K562 (cell line): ENCODE measurements around the gene GJB2. TPM values are rescaled to one million over a fixed set of nuclear protein-coding genes. Genes with fewer than 3 reads are reported as not detected.

Source experiments
- ATAC-seq: fragments of 200-7000 bp; cut with Tn5 transposase; 3 replicates; pipeline ENCODE4 v1.9.1; 2020; ENCODE audit warnings: moderate library complexity
- BruUV-seq: library from RNA; stranded (reverse); fragments of 400-500 nt; replicated peaks from 2 replicates; lab custom pipeline; 2021; lab: Mats Ljungman, UMichigan
- CTCF ChIA-PET: fragments of 300-600 bp; formaldehyde crosslinking; extraction: SDS; loops from one replicate; lab custom pipeline; 2021; ENCODE audit warnings: low intra/inter-chr PET ratio; lab: Yijun Ruan, JAX
- POLR2A ChIA-PET: fragments of 300-600, 350-650 bp; sonication (Branson Sonifier 250); formaldehyde crosslinking; extraction: SDS; loops from one replicate; lab custom pipeline; 2021; ENCODE audit warnings: antibody characterized with exemption, inconsistent platforms; lab: Yijun Ruan, JAX
- DNase-seq, 4 experiments: peaks; one replicate each; pipeline versions ENCODE4 v3.0.0 to v3.0.0-alpha.2; 2011 to 2018; ENCODE audit warnings: low spot score in 3 of 4, mixed read lengths in 3 of 4; ENCODE audit errors: extremely low read depth in 1 of 4
- FAIRE-seq: peaks from 2 replicates; lab custom pipeline; 2011; peaks lifted over from hg19 to GRCh38; lab: Jason Lieb, UNC
- H2AFZ ChIP-seq: 2 replicates; pipeline ENCODE4 v1.6.0; 2011; ENCODE audit warnings: low read depth, low read length, control low read depth, inconsistent platforms
- H3K27ac ChIP-seq: fragments of 200-600 bp; 3 replicates; pipeline ENCODE4 v1.8.0; 2011; ENCODE audit warnings: low read depth, mild to moderate bottlenecking, control low read depth, inconsistent platforms, low read length, moderate library complexity, mixed read lengths; ENCODE audit errors: extremely low read depth
- H3K27me3 ChIP-seq, 2 experiments: fragments of 300-600 bp in 1 of 2; 2 replicates in 1 of 2; 3 replicates in 1 of 2; pipeline versions ENCODE4 v1.6.0 to v1.8.0; 2011; ENCODE audit warnings: inconsistent platforms in 2 of 2, low read length in 2 of 2, mild to moderate bottlenecking in 1 of 2, mixed read lengths in 1 of 2, moderate library complexity in 1 of 2; ENCODE audit not compliant: control insufficient read depth in 2 of 2, insufficient read depth in 2 of 2
- H3K36me3 ChIP-seq: fragments of 300-600 bp; 3 replicates; pipeline ENCODE4 v1.8.0; 2011; ENCODE audit warnings: mild to moderate bottlenecking, low read length, inconsistent platforms; ENCODE audit not compliant: control insufficient read depth, insufficient read depth
- H3K4me1 ChIP-seq, 2 experiments: fragments of 200-600 bp in 1 of 2; replicated peaks in 1 of 2; 2 replicates in 1 of 2; 3 replicates in 1 of 2; pipeline versions ENCODE4 v1.5.1 to v1.8.0; 2011; ENCODE audit warnings: inconsistent platforms in 2 of 2, low read length in 2 of 2, mild to moderate bottlenecking in 1 of 2, mixed read lengths in 1 of 2, moderate library complexity in 1 of 2; ENCODE audit not compliant: control insufficient read depth in 2 of 2, insufficient read depth in 2 of 2
- H3K4me2 ChIP-seq: 2 replicates; pipeline ENCODE4 v1.6.1; 2011; ENCODE audit warnings: low read length, control low read depth, inconsistent platforms, mixed read lengths; ENCODE audit not compliant: insufficient read depth
- H3K4me3 ChIP-seq: fragments of 200-600 bp; sonication (generic), shearing (Covaris generic); 2 replicates; pipeline ENCODE4 v1.5.1; 2016; ENCODE audit warnings: control low read depth, inconsistent platforms
- H3K79me2 ChIP-seq: fragments of 200-600 bp; 3 replicates; pipeline ENCODE4 v1.8.0; 2011; ENCODE audit warnings: low read length, inconsistent platforms; ENCODE audit not compliant: control insufficient read depth, insufficient read depth
- H3K9ac ChIP-seq, 2 experiments: 2 replicates each; pipeline versions ENCODE4 v1.6.0 to v1.6.1; 2011; ENCODE audit warnings: low read depth in 2 of 2, low read length in 2 of 2, control low read depth in 1 of 2, inconsistent platforms in 1 of 2, mild to moderate bottlenecking in 1 of 2, mixed read lengths in 1 of 2; ENCODE audit not compliant: insufficient read depth in 1 of 2
- H3K9me1 ChIP-seq: one replicate; pipeline ENCODE4 v1.6.0; 2011; ENCODE audit warnings: inconsistent platforms, mild to moderate bottlenecking, low read length, moderate library complexity; ENCODE audit not compliant: control insufficient read depth, insufficient read depth
- H3K9me3 ChIP-seq: replicated peaks from 2 replicates; pipeline ENCODE4 v1.5.1; 2011; ENCODE audit warnings: low read depth, low read length, inconsistent platforms; ENCODE audit not compliant: control insufficient read depth, insufficient read depth
- H4K20me1 ChIP-seq: replicated peaks from 2 replicates; pipeline ENCODE4 v1.6.1; 2011; ENCODE audit warnings: low read length, inconsistent platforms, mixed read lengths; ENCODE audit not compliant: control insufficient read depth, insufficient read depth
- HNRNPH1 ChIP-seq: fragments of 200-400 bp; formaldehyde crosslinking; optimal IDR thresholded peaks from 2 replicates; pipeline ENCODE3; 2017; ENCODE audit warnings: low read depth, mild to moderate bottlenecking, low read length, moderate library complexity
- NFIC ChIP-seq: fragments of 450-650 bp; IDR thresholded peaks from 2 replicates; pipeline ENCODE4 v1.6.1; 2017; ENCODE audit warnings: mild to moderate bottlenecking, inconsistent platforms
- ZNF77 ChIP-seq: fragments of 250-450 bp; sonication (Bioruptor Pico); IDR thresholded peaks from 2 replicates; pipeline ENCODE4 v1.5.0; 2020
- WGBS: fragments of 100-300 bp; shearing (Covaris generic); methylation state at CpG from one replicate; pipeline ENCODE4 v1.1.6; 2016; ENCODE audit warnings: low coverage, mixed read lengths; ENCODE audit not compliant: insufficient coverage; ENCODE audit errors: missing lambda C conversion rate; 5-methylcytosine and 5-hydroxymethylcytosine counted together
- in situ Hi-C: fragments of 300-500 bp; cut with MboI; formaldehyde crosslinking; loops from 4 replicates; pipeline ENCODE4 v1.15.0; 2018; ENCODE audit warnings: inconsistent platforms, mixed read lengths
- intact Hi-C: fragments of 100-400 bp; cut with micrococcal nuclease; formaldehyde crosslinking; loops from 2 replicates; pipeline ENCODE4 v1.14.2; 2022
- polyA plus RNA-seq, 8 experiments: library from polyadenylated mRNA; depleted of rRNA in 4 of 8; stranded (reverse) in 5 of 8; unstranded in 3 of 8; fragments of >200 nt; fragmentation: Nextera tagmentation in 2 of 8; fragmentation: Illumina TruSeq in 1 of 8; extraction: Ambion mirVana in 2 of 8; extraction: Trizol in 1 of 8; gene quantifications; 2 replicates each; pipeline versions ENCODE4 v1.2.1 to v1.2.3, GENCODE V29; 2011 to 2014; ENCODE audit warnings: inconsistent platforms in 1 of 8, missing spikeins in 1 of 8
- total RNA-seq, 7 experiments: library from RNA; depleted of rRNA in 6 of 7; stranded (reverse); fragments of >200 nt in 6 of 7; fragmentation: Illumina TruSeq in 2 of 7; extraction: Trizol in 2 of 7; gene quantifications; 2 replicates each; pipeline versions ENCODE4 v1.2.1 to v1.2.3, GENCODE V29; 2011 to 2021; ENCODE audit warnings: low replicate concordance in 1 of 7
- TF ChIP-seq, protein P1 (sequence below): fragments of 450-650 bp; formaldehyde crosslinking; IDR thresholded peaks from 2 replicates; pipeline ENCODE4 v1.4.0; 2022; ENCODE audit warnings: missing genetic modification characterization

Gene GJB2
- total and polyA plus RNA-seq, 9 of the 15 experiments (the other 6 are each of a cell fraction or from before 2014, with no cell fraction given), result not detected

DNA sequence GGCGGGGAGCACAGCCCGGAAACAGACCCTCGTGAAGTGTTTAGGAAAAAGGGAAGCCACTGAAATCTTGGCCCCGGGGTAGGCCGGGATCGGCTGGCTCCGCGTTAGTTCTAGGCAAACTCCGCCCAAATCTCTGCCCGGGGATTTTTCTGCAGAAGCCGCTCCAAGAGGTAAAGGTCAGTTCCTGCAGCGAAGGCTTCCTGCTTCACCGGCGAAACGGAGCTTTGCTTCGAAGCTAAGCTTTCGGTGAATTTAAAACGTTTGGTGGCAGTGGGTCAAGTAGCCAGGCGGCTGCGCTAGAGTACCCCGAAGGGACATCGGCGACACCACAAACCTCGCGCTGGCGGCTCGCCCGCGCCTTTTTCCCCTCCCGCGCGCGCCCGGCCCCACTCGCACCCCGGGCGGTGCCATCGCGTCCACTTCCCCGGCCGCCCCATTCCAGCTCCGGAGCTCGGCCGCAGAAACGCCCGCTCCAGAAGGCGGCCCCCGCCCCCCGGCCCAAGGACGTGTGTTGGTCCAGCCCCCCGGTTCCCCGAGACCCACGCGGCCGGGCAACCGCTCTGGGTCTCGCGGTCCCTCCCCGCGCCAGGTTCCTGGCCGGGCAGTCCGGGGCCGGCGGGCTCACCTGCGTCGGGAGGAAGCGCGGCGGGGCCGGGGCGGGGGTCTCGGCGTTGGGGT, 441 bp downstream of the GJB2 start:
- ATAC-seq, result no peak
- 49% methylated on average over 7 of the region's 73 CpGs for WGBS
- POLR2A ChIA-PET, result no interaction called here

More for the DNA sequence above, 441 bp downstream of the GJB2 start:
- H3K4me1 ChIP-seq, result peaks cover 4% of the 10 kb centered on the region in 2 experiments; a peak in 2 of 5 replicates
- no peaks in the 10 kb centered on the region for H3K36me3 ChIP-seq
- no TSS peak for BruUV-seq
- FAIRE-seq (no peak), DNase-seq (no peak)
- H2AFZ ChIP-seq, result no peak overlapping the region
- peaks cover 4 to 15% of the 10 kb centered on the region in 2 experiments; a peak in 4 of 5 replicates for H3K27me3 ChIP-seq
- no peaks in the 10 kb centered on the region for H4K20me1 ChIP-seq
- H3K79me2 ChIP-seq, result no peaks in the 10 kb centered on the region
- no peaks in the 10 kb centered on the region for H3K9me1 ChIP-seq
- H3K4me3 ChIP-seq, result no peak overlapping the region
- H3K4me2 ChIP-seq, result no peak overlapping the region
- CTCF ChIA-PET, result no interaction called here
- intact Hi-C loops, result no loop called here
- H3K9me3 ChIP-seq, result no peaks in the 10 kb centered on the region
- H3K27ac ChIP-seq, result no peak overlapping the region
- no peak overlapping the region for H3K9ac ChIP-seq
- in situ Hi-C loops, result no loop called here
- TF ChIP-seq, protein P1, sequence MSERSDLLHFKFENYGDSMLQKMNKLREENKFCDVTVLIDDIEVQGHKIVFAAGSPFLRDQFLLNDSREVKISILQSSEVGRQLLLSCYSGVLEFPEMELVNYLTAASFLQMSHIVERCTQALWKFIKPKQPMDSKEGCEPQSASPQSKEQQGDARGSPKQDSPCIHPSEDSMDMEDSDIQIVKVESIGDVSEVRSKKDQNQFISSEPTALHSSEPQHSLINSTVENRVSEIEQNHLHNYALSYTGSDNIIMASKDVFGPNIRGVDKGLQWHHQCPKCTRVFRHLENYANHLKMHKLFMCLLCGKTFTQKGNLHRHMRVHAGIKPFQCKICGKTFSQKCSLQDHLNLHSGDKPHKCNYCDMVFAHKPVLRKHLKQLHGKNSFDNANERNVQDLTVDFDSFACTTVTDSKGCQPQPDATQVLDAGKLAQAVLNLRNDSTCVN, result no peak
- TF ChIP-seq HNRNPH1 (no peak), ZNF77 (CRISPR knock-in tag) (no peak), NFIC (no peak)
- TF ChIP-seq, all 486 proteins: peak for 0
